Upper lobe of left lung (tissue), 4 donors: Measurements from ENCODE around the gene TPD52L1.

Source experiments
- POLR2A ChIP-seq, 4 donors: fragments of 450-650 bp; IDR thresholded peaks; one replicate each; pipeline ENCODE4 v1.5.1; 2016 to 2017; ENCODE audit warnings: antibody characterized with exemption in 4 of 4, mild to moderate bottlenecking in 2 of 4
- POLR2AphosphoS5 ChIP-seq, 2 donors: sonication (generic); formaldehyde crosslinking; IDR thresholded peaks; one replicate each; pipeline ENCODE4 v1.5.1; 2017; ENCODE audit warnings: antibody characterized with exemption in 2 of 2
- TF ChIP-seq, protein P1 (sequence below), 6 experiments: fragments of 450-650 bp in 4 of 6; fragments of 200-600 bp in 2 of 6; sonication (generic) in 2 of 6; IDR thresholded peaks; one replicate each; pipeline ENCODE4 v1.5.1; 2016 to 2019; ENCODE audit warnings: antibody characterized with exemption in 6 of 6

- TF ChIP-seq POLR2A (IDR thresholded peaks at IDR 0.05) (no peak), POLR2AphosphoS5 (IDR thresholded peaks at IDR 0.05) (no peak)
- TF ChIP-seq, protein P1, sequence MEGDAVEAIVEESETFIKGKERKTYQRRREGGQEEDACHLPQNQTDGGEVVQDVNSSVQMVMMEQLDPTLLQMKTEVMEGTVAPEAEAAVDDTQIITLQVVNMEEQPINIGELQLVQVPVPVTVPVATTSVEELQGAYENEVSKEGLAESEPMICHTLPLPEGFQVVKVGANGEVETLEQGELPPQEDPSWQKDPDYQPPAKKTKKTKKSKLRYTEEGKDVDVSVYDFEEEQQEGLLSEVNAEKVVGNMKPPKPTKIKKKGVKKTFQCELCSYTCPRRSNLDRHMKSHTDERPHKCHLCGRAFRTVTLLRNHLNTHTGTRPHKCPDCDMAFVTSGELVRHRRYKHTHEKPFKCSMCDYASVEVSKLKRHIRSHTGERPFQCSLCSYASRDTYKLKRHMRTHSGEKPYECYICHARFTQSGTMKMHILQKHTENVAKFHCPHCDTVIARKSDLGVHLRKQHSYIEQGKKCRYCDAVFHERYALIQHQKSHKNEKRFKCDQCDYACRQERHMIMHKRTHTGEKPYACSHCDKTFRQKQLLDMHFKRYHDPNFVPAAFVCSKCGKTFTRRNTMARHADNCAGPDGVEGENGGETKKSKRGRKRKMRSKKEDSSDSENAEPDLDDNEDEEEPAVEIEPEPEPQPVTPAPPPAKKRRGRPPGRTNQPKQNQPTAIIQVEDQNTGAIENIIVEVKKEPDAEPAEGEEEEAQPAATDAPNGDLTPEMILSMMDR (IDR thresholded peaks at IDR 0.05), result no peak
These were observed 15.5 kb downstream of the TPD52L1 start for GRCh38 chr6:125169058-125169457.
